ENCODE measurements around the gene KRT77.

KRT77 gene

DNA sequence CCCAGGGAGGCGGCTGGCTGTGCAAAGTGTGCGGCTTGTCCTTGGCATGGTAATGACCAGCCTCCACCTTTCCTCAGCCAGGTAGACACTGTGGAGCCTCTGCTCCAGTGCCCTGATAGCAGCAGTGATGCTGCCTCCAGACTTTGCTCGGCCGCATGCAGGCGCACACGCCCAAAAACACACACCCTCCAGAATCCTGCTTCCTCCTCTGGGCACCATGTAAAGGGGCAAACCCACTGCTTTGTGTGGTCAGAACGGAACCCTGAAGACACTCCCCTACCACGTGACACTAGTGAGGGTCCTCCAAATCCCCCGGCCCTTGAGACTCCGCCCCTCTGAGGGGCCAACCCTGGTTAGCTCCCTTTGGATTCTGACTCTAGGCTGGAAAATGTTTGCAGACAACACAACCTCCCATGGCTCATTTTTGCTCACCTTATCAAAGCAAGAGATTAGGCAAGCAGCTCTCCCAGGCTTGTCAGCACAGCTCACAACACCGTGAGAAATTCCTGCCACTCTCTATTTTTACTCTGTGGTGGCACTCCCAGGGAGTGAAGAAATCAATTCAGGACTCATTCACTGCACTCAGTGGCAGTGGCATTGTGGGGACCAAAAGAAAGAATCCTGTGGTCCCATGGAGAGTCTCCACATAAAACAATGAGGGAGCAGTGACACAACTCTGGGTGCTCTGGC lies 4.5 kb downstream of the KRT77 start:
- no peak for TF ChIP-seq SIN3A (IDR thresholded peaks at IDR 0.05; ENCODE audit: borderline replicate concordance, insufficient read depth, low read length)
- TF ChIP-seq, protein P1, sequence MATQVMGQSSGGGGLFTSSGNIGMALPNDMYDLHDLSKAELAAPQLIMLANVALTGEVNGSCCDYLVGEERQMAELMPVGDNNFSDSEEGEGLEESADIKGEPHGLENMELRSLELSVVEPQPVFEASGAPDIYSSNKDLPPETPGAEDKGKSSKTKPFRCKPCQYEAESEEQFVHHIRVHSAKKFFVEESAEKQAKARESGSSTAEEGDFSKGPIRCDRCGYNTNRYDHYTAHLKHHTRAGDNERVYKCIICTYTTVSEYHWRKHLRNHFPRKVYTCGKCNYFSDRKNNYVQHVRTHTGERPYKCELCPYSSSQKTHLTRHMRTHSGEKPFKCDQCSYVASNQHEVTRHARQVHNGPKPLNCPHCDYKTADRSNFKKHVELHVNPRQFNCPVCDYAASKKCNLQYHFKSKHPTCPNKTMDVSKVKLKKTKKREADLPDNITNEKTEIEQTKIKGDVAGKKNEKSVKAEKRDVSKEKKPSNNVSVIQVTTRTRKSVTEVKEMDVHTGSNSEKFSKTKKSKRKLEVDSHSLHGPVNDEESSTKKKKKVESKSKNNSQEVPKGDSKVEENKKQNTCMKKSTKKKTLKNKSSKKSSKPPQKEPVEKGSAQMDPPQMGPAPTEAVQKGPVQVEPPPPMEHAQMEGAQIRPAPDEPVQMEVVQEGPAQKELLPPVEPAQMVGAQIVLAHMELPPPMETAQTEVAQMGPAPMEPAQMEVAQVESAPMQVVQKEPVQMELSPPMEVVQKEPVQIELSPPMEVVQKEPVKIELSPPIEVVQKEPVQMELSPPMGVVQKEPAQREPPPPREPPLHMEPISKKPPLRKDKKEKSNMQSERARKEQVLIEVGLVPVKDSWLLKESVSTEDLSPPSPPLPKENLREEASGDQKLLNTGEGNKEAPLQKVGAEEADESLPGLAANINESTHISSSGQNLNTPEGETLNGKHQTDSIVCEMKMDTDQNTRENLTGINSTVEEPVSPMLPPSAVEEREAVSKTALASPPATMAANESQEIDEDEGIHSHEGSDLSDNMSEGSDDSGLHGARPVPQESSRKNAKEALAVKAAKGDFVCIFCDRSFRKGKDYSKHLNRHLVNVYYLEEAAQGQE (IDR thresholded peaks at IDR 0.05; ENCODE audit: insufficient read depth in 1 of 2, low read depth in 2 of 2, low read length in 2 of 2), result no peak

DNA sequence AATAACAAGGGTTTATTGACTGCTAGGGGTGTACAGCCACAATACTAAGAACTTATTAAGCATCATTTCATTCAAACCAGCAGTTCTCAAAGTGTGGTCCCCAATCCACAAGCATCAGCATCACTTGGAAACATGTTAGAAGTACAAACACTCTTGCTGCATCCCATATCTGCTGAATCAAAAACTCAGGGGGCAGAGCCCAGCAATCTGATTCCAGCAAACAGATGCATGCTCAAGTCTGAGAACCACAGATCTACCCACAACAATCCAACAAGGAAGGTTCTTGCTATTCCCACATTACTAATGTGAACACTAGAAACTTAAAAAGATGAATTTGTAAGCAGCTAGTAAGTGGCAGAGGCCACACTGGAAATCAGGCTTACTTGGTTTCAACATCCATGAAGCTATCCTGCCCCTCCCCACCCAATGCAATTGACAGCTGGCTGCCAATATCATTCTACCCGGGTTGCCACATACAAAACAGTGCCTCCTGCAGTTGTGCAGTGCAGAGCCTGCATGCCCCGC lies 6.2 kb downstream of the KRT77 start:
- TF ChIP-seq FOXP2 (optimal IDR thresholded peaks at IDR 0.05; ENCODE audit: borderline replicate concordance, extremely low read depth, extremely low read length, insufficient read depth) (no peak), TAF1 (IDR thresholded peaks at IDR 0.05; ENCODE audit: borderline replicate concordance, insufficient read depth, low read length) (no peak)

DNA sequence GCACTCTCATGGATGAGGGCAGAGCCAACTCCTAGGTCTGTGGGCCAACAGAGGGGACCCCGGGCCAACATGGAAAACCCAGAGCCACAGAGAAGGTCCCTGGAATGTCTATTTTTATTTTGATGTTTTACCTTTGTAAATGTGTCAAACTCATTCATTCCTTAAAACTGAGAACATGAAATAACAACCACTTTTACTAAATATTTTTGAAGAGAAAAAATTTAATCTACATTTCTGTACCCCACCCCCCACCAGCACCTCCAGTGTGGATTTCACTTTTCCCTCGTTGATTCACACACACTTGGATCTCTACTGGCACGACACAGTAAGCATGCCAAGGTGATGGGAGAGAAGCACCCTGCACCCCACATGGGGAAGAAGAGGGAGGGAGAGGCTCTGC lies 6.7 kb downstream of the KRT77 start:
- TF ChIP-seq SIN3A (IDR thresholded peaks at IDR 0.05; ENCODE audit: borderline replicate concordance, insufficient read depth, low read length) (no peak), FOXP2 (optimal IDR thresholded peaks at IDR 0.05; ENCODE audit: borderline replicate concordance, extremely low read depth, extremely low read length, insufficient read depth) (no peak), POLR2AphosphoS5 (IDR thresholded peaks at IDR 0.05; ENCODE audit: low read depth, low read length) (no peak), TAF1 (IDR thresholded peaks at IDR 0.05; ENCODE audit: borderline replicate concordance, insufficient read depth, low read length) (no peak)
- TF ChIP-seq, protein P1 (IDR thresholded peaks at IDR 0.05; ENCODE audit: insufficient read depth in 1 of 2, low read depth in 2 of 2, low read length in 2 of 2), result no peak

DNA sequence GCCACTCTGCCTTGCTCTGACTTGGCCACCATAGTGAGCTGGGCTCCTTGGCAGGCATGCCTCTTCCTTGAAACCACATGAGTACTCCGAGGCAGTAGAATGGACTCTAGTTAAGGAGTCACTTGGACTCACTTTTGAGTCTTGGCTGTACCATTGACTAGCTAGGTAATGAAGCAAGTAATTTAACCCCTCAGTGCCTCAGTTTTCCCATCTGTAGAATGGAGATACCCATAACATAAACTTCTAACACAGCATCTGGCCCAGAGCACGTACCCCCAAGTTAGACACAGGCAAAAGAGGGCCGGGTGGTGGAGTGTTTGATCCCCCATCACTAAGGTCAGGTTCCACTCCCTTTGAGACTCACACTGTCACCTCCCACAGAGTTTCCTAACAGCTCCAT lies 8.3 kb downstream of the KRT77 start:
- TF ChIP-seq TAF1 (IDR thresholded peaks at IDR 0.05; ENCODE audit: borderline replicate concordance, insufficient read depth, low read length), result no peak
- no peak for TF ChIP-seq SIN3A (IDR thresholded peaks at IDR 0.05; ENCODE audit: borderline replicate concordance, insufficient read depth, low read length)

DNA sequence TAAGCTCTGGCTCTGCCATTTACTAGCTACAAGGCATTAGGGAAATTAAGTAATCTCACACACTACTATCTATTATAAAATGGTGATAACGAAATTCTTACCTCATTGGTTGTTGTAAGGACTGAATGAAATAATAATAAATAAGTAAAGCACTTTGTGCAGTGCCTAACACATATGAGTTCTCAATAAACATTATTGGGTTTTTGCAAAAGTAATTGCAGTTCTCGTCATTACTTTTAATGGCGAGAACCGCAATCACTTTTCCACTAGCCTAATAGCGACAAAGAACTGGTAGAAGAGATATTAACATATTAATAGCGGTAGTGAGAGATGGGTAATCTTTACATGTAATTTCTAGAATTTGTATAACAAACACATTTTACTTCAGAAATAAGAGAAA lies 9.2 kb downstream of the KRT77 start:
- TF ChIP-seq POLR2AphosphoS5 (IDR thresholded peaks at IDR 0.05; ENCODE audit: low read depth, low read length) (no peak), TAF1 (IDR thresholded peaks at IDR 0.05; ENCODE audit: borderline replicate concordance, insufficient read depth, low read length) (no peak), FOXP2 (optimal IDR thresholded peaks at IDR 0.05; ENCODE audit: borderline replicate concordance, extremely low read depth, extremely low read length, insufficient read depth) (no peak), SIN3A (IDR thresholded peaks at IDR 0.05; ENCODE audit: borderline replicate concordance, insufficient read depth, low read length) (no peak)

DNA sequence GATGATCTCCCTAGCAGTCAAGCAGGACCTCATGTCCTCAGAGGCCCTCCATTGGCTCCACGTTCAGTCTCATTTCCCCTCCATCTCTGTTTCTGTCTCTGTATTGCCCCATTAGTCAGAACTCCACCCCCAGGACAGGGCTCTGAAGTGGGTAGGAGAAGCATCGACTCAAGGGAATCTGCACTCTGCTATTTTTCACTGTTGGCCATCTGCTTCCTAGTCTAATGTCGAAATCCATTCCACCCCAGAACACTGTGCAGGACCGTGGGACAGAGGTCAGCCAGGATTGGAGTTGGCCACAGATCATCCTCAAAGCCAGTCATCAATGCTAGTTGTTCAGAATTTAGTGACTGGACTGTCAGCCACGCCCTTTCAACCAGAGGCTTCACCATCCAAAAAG lies 10.1 kb downstream of the KRT77 start:
- TF ChIP-seq SIN3A (IDR thresholded peaks at IDR 0.05; ENCODE audit: borderline replicate concordance, insufficient read depth, low read length) (no peak), TAF1 (IDR thresholded peaks at IDR 0.05; ENCODE audit: borderline replicate concordance, insufficient read depth, low read length) (no peak), POLR2AphosphoS5 (IDR thresholded peaks at IDR 0.05; ENCODE audit: low read depth, low read length) (no peak), FOXP2 (optimal IDR thresholded peaks at IDR 0.05; ENCODE audit: borderline replicate concordance, extremely low read depth, extremely low read length, insufficient read depth) (no peak)
- TF ChIP-seq, protein P1 (IDR thresholded peaks at IDR 0.05; ENCODE audit: insufficient read depth in 1 of 2, low read depth in 2 of 2, low read length in 2 of 2), result no peak
